GM19455 (cell line): ENCODE results near the gene THBS1.

Experiments
- ATAC-seq: cut with Tn5 transposase; IDR thresholded peaks from one replicate; pipeline ENCODE4 v1.9.1; 2021; ENCODE audit not compliant: unreplicated experiment

The THBS1 gene

DNA sequence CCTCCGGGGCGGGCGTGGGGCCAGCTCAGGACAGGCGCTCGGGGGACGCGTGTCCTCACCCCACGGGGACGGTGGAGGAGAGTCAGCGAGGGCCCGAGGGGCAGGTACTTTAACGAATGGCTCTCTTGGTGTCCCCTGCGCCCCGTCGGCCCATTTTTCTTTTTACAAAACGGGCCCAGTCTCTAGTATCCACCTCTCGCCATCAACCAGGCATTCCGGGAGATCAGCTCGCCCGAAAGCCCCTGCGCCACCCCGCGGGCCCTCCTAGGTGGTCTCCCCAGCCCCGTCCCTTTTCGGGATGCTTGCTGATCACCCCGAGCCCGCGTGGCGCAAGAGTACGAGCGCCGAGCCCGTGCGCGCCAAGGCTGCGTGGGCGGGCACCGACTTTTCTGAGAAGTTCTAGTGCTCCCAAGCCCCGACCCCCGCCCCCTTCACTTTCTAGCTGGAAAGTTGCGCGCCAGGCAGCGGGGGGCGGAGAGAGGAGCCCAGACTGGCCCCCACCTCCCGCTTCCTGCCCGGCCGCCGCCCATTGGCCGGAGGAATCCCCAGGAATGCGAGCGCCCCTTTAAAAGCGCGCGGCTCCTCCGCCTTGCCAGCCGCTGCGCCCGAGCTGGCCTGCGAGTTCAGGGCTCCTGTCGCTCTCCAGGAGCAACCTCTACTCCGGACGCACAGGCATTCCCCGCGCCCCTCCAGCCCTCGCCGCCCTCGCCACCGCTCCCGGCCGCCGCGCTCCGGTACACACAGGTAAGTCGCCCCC, at the start of gene THBS1:
THBS1 (plus strand) TSS at position 595 of the 757 bp plus-strand sequence. CDS start 779 bp downstream, outside the sequence.
- peak; percentile 17 for ATAC-seq

DNA sequence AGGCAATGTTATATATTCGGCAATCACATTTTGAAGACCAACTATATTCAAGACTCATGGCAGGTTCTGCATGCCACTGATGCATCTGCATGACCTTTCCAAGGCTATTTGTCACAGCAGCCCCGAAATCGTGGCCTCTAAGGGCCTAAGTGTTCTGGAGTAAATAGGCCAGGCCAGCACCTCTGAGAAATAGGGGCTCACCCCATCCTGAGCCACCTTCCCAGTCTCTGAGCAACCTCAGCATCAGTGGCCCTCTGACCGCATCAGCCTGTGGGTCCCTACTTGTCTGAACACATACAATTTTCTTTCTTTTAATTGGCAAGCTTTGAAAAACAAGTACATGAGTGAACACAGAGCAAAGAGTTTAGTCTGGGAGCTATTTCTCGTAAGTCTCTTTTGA, 45.9 kb upstream of the THBS1 start:
- no peak for ATAC-seq

DNA sequence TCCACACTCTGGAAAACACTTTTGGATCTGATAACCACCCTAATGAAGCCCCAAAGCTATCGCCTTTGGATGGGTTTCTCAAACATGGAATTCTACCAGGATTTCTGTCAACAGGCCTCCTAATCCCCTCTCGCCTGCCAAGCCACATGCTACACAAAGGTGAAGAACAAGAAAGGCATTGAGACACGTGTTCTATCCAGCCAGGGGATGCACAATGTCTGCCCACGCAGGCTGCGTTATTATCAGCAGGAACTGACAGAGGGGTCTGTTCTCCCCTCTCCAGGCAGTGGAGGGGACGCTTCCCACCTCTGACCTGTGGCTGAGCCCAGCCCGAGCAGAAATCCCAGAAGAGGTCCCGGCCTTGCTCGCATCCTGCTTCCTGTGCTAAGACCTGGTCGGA, 45.4 kb upstream of the THBS1 start:
- ATAC-seq = no peak

DNA sequence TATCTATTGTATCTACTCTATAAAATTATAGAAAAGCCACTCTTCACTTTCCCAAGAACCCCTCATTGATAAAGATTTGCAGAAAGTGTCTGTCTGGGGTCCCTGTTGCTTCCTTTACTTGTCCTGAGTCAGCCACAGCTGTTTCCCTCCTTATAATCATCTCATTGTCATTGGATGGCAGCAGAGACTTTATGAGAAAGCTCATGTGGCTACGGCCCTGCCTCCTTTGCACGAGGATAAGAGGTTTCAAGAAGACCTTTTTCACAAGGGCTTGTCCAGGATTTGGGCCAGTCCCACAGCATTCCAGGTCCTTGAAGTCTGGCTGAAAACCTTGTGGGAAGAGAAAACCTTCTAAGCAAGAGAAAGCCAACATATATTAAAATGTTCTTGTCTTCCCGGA, 41.9 kb upstream of the THBS1 start:
- ATAC-seq = no peak

DNA sequence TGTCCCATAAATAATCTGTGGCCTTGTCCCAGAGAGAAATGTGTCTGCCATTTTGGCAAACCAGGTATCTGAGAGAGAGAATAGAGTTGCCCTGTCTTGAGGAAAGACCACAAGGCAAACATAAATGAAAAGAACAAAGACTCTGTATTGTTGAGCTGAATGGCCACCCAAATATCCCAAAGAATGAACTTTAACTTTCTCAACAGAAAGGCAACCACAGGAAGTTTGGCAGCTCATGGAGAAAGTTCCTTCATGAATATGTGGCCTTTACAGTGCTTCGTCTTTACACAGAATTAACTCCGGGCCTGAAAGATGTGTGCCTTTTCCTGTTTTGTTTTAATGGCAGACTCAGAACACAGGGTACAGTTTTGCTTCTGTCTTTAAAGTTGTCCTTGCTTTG, 41.4 kb upstream of the THBS1 start:
- ATAC-seq = no peak

DNA sequence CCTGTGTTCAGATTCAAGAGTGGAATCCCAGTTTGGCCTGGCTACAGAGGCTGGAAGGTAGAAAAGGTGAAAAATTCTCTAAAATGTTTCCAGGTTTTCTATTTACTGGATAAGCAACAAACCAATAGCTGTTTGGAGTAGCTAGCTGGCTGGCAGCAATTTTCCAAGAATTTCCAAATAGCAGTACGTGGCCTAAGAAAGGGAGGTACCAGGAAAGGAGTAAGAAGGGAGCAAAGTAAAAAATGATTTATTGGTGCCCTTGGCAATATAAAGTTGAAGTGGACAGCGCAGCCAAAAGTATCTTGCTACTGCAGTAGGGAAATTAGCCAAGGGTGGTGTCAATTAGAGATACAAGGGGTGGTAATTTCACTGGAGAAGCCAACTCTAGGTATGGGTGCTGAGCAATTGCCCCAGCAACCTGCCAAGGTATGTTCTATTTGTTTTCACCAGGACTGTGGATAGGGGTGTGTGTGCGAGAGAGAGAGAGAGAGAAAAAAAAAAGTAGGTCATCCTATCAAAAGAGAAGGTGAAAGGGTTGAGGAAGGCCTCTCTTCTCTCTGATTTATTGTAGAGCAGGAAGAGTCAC, 40.8 kb upstream of the THBS1 start:
- ATAC-seq = no peak

DNA sequence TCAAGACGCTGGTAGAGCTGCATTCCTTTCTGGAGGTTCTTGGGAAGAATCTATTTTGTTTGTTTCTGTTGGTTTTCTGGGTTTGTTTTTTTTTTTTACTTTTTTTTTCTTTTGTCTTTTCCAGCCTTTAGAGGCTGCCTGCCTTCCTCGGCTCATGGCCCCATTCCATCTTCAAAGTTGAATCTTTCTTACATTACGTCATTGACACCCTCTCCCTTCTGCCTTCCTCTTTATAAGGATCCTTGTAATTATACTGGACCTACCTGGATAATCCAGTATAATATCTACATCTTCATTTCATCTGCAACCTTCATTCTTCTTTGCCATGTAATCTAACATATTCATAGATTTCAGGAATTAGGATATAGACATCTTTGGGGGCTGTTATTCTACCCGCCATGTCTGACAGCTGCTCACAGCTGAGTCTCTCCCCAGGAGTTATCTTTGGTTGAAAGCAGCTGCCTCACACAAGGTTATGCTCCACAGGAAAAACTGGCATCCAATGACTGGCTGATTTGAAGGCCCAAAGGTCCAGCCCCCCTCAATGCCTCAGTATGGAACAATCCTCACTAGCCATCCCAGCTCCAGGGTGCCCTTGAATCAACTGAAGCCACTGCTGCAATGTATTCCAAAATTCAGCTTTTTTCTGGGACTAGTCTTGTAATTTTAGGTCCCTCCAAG, 38.4 kb upstream of the THBS1 start:
- ATAC-seq = no peak

DNA sequence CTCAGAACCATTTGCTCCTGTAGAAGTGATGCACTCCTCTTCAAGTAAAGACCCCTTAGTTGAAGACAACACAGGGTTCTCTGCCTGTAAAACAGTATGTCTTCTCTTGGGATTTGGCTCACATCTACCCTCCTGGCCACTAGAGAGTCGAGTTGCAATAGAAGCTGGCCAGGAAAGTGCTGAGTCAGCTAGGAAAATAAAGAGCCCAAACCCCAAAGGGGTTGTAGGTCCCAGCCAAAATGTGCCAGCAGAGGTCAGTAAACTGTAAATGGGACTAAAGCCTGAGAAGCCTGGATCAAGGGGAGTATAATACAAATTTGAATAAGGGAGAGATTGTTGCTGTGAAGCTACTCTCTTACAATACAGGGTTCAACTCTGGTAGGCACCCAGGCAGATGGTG, 37.2 kb upstream of the THBS1 start:
- no peak for ATAC-seq

DNA sequence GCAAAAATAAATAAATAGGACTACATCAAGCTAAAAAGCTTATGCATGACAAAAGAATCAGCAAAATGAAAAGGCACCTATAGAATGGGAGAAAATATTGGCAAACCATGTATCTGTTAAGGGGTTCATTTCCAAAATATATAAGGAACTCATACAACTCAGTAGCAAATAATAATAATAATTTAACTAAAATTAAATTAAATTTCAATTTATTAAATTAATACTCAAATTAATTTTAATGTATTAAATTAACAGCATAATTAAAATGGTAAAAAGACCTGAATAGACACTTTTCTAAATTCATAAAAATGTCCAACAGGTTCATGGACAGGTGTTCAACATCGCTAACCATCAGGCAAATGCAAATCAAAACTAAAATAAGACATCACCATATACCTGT, 34.0 kb upstream of the THBS1 start:
- no peak for ATAC-seq

DNA sequence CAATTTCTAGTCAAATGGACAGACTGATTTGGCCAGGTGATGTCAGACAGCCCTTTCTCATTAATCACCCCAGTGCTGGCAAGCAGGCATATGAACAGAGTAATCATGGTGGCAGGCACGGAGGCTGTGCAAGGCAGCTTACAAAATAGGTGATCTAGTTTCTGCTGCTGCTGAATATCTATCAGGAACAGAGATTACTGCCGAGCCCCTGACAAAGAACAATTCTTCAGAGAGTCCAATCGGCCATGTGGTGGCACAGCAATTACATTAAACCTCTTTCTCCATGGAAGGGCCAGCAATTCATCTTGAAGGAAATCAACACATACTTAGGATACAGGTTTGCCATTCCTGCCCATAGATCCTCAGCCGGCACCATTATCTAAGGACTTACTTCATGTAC, 32.3 kb upstream of the THBS1 start:
- no peak for ATAC-seq

DNA sequence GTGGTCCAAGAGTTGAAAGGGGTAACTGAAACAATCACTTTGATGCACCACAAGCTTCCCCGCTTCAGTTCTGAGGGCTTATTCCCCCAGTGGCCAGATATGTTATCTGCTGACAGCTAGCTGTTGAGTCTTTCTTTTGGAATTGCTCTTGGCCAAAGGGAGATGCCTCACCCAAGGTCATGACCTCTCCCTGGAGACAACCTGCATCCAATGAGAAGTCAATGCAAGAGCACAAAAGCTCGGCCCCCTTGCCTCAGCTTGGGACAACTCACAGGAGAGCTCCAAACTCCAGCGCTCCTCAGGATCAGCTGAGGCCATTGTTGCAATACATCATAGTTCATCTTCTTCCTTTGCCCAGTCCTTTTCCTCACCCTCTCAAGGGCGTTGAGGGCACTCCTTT, 31.0 kb upstream of the THBS1 start:
- ATAC-seq = no peak

DNA sequence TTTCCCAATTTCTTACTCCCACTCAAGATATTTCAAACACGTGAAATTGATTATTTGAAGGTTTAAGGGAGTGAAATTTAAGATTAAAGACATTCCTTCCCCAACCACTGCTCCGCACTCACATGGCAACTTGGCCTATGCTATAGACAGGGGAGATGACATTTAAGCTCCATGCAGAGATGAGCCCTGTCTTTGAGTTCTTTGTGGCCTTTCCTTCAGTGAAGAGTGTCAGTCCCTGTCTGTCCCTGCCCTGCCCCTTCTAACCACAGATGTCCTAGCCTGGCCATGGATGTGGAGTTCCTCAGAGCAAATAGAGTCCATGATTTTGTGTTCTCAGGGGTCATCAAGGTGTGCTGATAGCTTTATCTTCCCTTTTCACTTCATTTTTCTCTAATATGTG, 29.4 kb upstream of the THBS1 start:
- ATAC-seq = no peak

DNA sequence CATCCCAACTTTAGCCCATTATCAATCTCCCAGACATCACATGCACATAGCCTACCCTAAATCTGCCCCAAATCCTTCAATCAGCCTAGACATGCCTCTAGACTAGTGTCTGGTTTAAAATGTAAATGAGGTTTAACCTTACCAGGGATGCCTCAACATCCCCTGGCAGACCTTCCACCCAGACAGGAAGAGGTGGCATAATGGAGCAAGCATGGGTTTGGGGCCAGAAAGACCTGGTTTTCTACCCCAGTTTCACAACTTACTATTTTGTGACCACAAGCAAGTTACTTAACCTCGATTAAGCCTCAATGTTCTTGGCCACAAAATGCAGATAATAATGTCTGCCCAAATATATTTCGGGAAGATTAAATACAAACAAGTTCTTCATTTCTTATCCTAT, 28.3 kb upstream of the THBS1 start:
- no peak for ATAC-seq

DNA sequence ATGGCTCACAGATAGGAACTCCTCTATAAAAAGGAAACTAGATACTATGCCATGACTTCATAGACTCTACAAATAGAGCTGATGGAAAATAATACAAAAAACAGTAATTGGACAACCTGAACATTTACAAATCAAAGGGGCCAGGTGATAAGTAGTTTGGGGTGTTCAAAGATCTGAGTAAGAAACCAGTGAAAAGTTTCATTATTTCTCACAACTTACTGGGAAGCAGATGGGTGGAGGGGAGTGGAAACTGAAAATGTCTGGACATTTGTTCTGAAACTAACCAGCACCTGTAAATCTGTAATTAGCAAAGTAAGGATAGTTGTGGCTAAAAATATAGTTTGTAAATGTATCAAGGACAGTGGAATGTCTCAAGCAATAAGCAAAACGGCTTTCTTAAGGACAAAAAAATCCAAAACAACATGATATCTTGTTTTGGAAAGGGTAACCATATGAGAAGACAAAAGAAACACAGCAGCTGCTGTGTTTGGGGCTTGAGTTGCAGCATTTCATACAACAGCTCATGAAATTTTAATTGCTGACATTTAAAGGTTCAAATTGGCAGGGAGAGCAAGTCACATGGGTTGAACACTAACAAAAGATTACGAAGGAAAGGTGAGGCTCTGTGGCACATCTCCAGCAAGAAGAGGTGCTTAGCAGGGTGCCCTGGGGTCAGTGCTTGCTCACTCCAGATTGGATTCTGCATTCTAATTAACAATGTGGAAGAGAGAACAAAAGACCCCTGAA, 26.8 kb upstream of the THBS1 start:
- ATAC-seq = no peak

DNA sequence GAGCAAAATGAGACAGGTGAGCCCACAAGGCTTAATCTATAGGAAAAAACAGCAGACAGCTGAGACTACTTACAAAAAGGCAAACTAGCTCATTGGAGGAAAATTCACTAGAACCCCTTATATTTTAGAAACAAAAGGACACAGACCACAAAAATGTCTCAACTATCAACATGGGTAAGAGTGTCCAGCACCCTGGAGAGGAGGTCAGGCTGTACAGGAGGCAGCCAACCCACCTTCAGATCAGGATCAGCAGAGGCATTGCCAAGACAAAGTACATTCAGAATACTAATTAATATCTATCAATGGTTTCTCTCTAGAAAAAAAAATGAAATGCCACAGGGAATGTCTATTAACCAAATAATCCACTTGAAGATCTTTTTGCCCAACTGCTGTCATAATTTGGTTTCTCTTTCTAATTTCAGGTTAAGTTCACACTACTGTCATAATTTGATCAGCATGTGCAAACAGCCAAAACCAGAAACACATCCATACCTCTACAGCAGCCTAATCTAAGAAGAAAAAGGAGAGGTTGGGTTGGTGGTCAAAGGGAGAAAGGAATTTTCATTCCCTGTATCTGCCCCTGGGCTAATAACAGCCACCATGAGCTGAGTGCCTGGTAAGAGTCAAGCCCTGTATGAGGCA, 26.0 kb upstream of the THBS1 start:
- no peak for ATAC-seq

DNA sequence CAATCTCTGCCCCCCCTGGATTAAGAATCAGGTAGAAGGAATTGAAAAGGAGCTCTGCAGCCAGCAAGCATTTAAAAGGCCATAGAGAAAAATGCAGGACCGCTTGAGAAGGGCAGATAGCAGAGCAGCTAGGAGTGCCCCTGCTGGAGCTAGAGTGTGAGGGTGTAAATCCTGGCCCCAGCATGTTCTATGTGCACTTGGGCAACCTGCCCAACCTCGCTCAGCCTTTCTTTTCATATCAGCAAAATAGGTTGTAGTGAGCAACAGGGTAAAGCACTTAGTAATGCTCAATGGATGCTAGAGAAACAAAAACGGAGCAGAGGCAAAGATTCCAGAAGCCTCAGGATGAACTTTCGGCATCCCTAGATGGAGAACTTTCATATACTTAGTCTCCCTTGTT, 25.0 kb upstream of the THBS1 start:
- ATAC-seq = no peak

DNA sequence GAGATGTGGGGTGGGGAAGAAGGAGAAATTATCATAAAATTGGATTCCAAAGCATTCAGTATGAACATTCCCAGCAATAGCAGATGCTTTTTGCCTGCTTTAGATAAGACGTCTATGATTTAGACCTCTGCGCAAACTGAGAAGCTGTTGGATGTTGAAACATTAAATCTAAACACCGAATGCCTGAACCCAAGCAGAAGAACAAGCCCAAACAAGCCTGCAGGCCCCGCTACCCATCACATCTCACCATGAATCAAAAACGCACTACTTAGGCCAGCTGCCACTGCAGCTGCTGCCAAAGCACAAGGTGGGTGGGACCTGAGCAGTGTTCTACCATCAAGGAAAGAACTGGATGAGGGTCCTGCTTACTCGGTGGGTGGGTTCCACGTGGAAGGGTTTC, 24.4 kb upstream of the THBS1 start:
- ATAC-seq = no peak

DNA sequence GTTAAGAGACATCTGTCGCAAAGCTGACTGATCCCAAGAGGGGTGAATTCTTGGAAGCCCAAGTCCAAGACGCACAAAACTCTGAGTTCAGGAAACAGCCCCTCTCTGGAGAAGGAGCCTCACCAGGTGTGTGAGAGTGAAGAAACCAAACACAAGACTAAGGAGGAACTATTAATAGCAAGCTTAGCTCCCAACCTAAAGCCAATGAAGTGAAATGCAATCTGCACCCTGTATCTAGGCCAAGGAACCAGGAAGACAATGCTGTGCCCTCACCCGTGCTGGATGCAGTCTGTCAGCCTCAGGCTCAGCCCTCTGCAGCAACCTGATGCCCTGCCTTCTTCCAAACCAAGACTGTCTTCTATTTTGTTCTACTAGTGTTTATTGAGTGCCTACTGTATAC, 22.5 kb upstream of the THBS1 start:
- ATAC-seq = no peak

DNA sequence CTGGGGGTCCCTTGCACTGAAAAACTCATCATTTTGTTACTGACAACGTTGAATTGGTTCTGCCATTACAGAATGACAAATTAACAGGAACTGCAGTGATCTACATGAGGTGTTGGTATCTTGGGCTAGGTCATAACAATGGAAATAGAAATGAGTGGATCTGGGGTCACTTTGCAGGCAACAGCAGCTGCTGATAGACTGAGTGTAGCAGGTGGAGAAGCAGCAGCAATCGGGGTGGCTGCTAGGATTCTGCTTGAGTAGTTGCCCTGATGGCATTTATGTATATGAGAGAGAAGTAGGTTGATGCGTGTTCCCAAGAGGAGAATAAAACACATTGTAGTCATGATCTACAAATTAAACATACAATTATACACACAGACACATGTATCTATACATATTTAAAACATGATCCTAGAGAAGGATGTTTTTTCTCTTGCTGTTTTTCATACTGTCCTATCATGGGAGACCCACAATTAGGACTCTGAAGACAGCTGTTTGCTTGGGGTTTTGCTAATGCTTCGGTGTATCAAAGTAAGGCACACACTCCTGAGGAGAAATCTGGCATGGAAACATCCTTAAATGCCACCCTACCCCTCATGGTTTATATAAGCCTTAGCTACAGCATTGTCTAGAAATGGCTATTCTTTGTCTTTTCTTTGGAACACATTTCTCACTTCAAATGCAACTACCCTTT, 15.8 kb upstream of the THBS1 start:
- ATAC-seq = no peak

DNA sequence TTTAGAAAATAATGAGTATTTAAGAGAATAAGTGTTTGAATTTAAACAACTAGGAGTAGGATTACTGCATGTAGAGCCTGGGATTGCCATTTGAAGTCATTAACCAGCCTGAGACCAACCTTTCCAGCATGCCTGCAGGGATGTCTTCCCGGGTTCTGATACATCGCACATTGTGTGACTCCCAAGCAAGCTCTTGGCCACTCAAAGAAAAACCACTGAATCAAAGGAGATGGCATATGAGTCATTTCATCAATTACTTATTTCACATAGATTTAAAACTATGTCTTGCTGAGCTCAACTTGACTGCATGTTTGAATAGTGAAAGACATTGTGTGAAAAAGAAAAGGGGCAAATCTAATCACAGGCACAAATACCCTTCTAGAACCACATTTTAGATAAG, 15.0 kb upstream of the THBS1 start:
- ATAC-seq = no peak

DNA sequence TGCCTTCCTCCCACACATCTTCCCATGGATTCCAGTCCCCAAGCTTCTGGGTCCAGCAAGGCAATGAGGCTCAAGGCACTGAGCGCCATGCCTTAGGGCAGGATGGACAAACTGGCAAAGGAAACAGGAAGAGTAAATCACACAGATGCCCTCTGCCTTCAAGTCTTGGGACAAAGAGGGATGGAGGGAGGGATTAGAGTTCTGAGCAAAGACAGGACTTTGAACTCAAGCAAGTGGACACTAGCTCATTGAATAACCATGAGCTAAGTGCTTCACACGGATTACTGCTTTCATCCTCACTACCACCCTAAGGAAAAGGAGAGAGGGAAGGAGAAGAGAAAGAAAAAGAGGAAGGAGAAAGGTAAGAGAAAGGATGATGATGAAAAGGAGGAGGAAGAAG, 7.6 kb upstream of the THBS1 start:
- no peak for ATAC-seq
